ENCODE measurements around the gene CIBAR2. TPM values are rescaled to one million over a fixed set of nuclear protein-coding genes. Genes with fewer than 3 reads are reported as not detected.

CIBAR2 gene
- total RNA-seq, 2 experiments from 2014 or later = not detected

DNA sequence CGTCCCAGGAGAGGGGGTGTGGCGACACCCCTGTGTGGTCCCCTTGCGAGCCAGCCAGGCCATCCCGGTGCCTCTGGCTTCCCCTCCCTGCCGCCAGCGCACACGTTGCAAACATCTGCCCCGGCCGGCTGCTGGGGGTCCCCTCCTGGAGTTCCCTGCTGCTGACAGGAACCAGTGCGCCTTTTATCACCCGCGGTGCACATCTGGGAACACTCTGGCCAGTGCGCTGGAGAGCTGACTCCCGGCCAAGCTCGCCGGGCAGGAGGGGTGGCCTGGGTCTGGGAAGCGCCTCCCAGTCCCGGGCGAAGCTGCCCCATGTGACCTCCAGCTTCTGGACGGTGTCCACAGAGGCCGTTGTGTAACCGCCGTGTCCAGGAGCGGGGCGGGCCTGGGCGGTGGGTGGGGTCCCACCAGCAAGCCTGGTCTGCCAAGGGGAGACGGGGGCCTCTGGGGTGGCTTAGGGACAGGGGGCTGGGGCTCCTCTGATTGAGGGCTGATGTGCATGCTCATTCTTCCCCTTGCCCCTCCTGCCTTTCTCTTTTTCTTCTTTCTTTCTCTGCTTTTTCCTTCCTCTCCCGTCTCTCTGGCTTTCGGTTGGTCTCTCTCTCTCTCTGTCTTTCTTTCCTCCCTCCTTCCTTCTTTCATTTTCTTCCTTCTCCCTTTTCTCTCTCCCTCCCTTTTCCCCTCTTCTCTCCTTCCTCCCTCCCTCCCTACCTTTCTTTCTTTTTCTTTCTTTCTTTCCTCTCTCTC lies 25.2 kb upstream of the CIBAR2 start:
- POLR2A ChIA-PET = no interaction called here
- no peak overlapping the region for H3K27ac Mint-ChIP-seq
- TF ChIP-seq, protein P1, sequence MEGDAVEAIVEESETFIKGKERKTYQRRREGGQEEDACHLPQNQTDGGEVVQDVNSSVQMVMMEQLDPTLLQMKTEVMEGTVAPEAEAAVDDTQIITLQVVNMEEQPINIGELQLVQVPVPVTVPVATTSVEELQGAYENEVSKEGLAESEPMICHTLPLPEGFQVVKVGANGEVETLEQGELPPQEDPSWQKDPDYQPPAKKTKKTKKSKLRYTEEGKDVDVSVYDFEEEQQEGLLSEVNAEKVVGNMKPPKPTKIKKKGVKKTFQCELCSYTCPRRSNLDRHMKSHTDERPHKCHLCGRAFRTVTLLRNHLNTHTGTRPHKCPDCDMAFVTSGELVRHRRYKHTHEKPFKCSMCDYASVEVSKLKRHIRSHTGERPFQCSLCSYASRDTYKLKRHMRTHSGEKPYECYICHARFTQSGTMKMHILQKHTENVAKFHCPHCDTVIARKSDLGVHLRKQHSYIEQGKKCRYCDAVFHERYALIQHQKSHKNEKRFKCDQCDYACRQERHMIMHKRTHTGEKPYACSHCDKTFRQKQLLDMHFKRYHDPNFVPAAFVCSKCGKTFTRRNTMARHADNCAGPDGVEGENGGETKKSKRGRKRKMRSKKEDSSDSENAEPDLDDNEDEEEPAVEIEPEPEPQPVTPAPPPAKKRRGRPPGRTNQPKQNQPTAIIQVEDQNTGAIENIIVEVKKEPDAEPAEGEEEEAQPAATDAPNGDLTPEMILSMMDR (IDR thresholded peaks at IDR 0.05) = no peak
- no peak for ATAC-seq
- H3K27me3 Mint-ChIP-seq = peaks cover 34% of the 10 kb centered on the region
- CTCF ChIA-PET = no interaction called here
- H3K36me3 Mint-ChIP-seq (ENCODE audit: low read depth) = no peaks in the 10 kb centered on the region
- no peak for DNase-seq
- H3K4me1 Mint-ChIP-seq (ENCODE audit: low read depth) = peaks cover 9% of the 10 kb centered on the region
- no peak overlapping the region for H3K4me3 Mint-ChIP-seq
- H3K9me3 Mint-ChIP-seq = no peaks in the 10 kb centered on the region
- intact Hi-C loops (cut with micrococcal nuclease) = no loop called here

DNA sequence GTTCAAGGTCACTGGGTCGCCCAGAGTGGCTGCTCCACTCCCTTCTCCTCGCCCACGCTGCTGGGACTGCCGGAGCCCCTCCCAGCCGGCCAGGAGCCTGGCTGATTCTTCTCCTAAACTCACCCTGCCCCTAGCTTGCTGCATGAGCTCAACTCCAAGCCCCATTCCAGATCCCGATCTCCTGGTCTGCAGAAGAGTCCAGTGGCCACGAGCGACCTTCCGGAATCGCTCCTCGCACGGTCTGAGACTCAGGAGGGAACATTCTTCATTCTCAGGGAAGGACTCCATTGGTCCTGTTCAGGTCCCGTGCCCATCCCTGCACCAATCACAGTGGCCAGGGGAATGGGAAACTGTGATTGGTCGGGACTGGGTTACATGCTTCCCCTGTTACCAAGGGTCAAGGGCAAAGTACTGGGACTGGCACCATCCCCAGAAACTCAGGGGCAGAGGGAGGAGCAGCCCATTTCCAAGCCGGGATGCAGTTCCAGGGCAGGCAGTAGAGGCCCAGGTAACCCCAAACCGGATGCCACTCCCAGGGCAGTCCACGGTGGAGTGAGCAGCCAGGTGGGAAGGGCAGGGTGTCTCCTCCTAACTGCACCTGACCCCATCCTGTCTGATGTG lies 24.5 kb upstream of the CIBAR2 start:
- peaks cover 34% of the 10 kb centered on the region for H3K27me3 Mint-ChIP-seq
- DNase-seq = no peak
- H3K4me3 Mint-ChIP-seq = no peak overlapping the region
- H3K9me3 Mint-ChIP-seq = no peaks in the 10 kb centered on the region
- peaks cover 9% of the 10 kb centered on the region for H3K4me1 Mint-ChIP-seq (ENCODE audit: low read depth)
- no peaks in the 10 kb centered on the region for H3K36me3 Mint-ChIP-seq (ENCODE audit: low read depth)
- CTCF ChIA-PET = interaction anchor here (1.1 kb wide), 1 partner anchor 22 kb away, joined by 5 read pairs; no protein-coding TSS in a partner anchor
- no peak for ATAC-seq
- intact Hi-C loops (cut with micrococcal nuclease) = no loop called here
- no peak overlapping the region for H3K27ac Mint-ChIP-seq
- TF ChIP-seq, protein P1 (IDR thresholded peaks at IDR 0.05) = no peak
- POLR2A ChIA-PET = no interaction called here

DNA sequence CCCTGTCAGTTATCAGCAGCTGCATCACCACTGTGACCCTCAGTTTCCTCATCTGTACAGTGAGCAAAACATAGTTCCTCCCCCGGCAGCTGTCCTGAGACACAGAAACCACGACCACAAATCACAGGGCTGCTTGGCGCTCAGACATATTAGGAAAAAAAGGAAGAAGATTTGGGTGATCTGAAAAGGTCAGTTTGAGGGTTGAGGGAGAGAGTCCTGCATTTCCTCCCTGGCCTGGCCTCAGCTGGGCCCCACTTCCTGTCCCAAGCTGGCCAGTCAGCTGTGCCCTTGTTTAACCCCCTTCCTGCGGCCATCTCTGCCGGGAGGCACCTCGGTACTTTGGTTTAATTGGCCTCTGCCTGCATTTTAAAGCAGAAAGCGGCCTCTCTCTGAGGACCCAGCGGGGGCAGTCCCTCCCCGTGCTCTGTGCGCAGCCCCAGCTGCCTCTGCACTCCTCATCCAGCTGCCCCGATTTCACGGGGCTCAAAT lies 24.0 kb upstream of the CIBAR2 start:
- Mint-ChIP-seq H3K4me1 (ENCODE audit: low read depth) (peaks cover 9% of the 10 kb centered on the region), H3K9me3 (no peaks in the 10 kb centered on the region), H3K27me3 (peaks cover 34% of the 10 kb centered on the region), H3K4me3 (no peak overlapping the region), H3K36me3 (ENCODE audit: low read depth) (no peaks in the 10 kb centered on the region), H3K27ac (no peak overlapping the region)
- DNase-seq (no peak), ATAC-seq (peak; percentile 24)
- POLR2A ChIA-PET = no interaction called here
- intact Hi-C loops (cut with micrococcal nuclease) = no loop called here
- TF ChIP-seq, protein P1 (IDR thresholded peaks at IDR 0.05) = no peak
- CTCF ChIA-PET = interaction anchor here (1.1 kb wide), 1 partner anchor 21 kb away, joined by 5 read pairs; no protein-coding TSS in a partner anchor

DNA sequence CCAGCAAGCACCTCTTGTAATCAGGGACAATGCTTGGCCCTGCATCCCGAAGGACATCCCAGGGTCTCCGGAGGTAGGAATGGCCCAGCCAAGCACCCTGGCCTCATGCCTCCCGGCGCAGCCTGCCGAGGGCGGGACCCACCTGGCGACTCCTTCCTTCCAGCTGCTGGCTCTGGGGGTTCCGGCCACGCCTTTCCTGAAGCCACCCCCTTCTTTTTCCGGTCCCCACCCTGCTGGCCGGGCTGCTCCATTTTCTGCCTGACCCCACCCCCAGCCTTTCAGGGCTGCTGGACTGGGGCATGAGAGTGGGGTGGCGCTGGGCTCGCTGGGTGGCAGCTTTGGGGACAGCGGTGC lies 22.5 kb upstream of the CIBAR2 start:
- CTCF ChIA-PET = interaction anchor here (0.8 to 1.3 kb wide), 2 partner anchors 9 to 20 kb away, joined by 3 to 4 read pairs; no protein-coding TSS in a partner anchor
- Mint-ChIP-seq H3K4me1 (ENCODE audit: low read depth) (peaks cover 9% of the 10 kb centered on the region), H3K27ac (no peak overlapping the region), H3K4me3 (no peak overlapping the region), H3K27me3 (peaks cover 33% of the 10 kb centered on the region), H3K36me3 (ENCODE audit: low read depth) (no peaks in the 10 kb centered on the region), H3K9me3 (no peaks in the 10 kb centered on the region)
- DNase-seq (no peak), ATAC-seq (no peak)
- POLR2A ChIA-PET = no interaction called here
- intact Hi-C loops (cut with micrococcal nuclease) = no loop called here
- TF ChIP-seq, protein P1 (IDR thresholded peaks at IDR 0.05) = no peak
